ENCODE data around the gene MAST4. TPM values are rescaled to one million over a fixed set of nuclear protein-coding genes. Genes with fewer than 3 reads are reported as not detected.
A peak's percentile ranks its signal among the peaks of the same experiment; 100 is the strongest.

The MAST4 gene
- polyA plus RNA-seq, 1 donor (not counting 4 experiments of a cell fraction or from before 2014, with no cell fraction given): 19.8 TPM

DNA sequence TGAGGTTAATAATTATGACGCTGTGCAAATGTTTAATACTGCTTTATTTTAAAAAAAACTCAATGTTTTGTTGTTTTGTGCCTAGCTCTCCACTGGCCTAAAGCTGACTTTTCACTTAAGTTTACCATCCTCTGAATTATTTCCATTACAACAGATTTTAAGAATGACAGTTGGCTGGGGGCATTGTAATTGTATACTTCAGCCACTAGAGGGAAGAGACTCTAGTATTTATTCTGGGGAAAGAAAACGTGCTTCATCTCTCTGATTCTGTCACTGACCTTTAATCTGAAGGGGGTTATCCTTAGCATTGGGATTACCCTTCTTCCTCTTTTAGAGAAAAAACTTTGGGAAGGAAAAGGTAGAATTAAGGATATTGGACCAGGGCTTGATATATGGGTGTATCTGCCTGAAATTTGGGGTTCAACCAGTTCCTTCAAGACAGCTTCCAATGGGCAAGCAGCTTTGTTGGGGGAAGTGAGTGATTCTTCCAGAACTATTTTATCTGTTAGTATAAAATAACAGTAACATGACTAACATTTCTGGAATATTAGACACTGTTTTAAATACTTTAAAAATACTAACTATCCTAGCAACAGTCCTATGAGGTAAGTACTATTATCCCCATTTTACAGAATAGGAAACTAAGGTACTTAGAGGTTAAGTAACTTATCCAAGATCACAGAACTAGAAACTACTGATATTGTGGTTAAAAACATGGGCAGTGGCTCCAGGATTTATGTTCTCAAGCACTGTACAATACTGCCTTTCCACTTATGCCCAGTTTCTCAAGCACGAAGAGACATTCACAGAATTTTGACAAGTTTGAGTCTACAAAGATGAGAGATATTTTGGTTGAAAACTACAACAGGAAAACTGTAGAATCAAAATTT is 392.0 kb downstream of the MAST4 start:
- no peaks in the 10 kb centered on the region for H3K79me2 ChIP-seq (ENCODE audit: control insufficient read depth, insufficient read depth, low read length)
- H3K4me1 ChIP-seq (ENCODE audit: control insufficient read depth, extremely low read depth, insufficient read depth, low read length): peaks cover 36% of the 10 kb centered on the region
- no peaks in the 10 kb centered on the region for H3K27me3 ChIP-seq (ENCODE audit: control insufficient read depth, extremely low read depth, insufficient read depth, low read length)
- DNase-seq (ENCODE audit: low read depth, low spot score) (no peak), FAIRE-seq (peak; percentile 73)
- TF ChIP-seq EZH2 (IDR thresholded peaks at IDR 0.05; ENCODE audit: low read length): no peak
- TF ChIP-seq CTCF (optimal IDR thresholded peaks at IDR 0.05 in 1 of 3, IDR thresholded peaks at IDR 0.05 in 1 of 3, conservative IDR thresholded peaks at IDR 0.05 in 1 of 3; ENCODE audit: extremely low read depth in 1 of 3, insufficient read depth in 2 of 3, low read length in 3 of 3): peak in 2 of 3 experiments; percentile 66 to 73
- no peaks in the 10 kb centered on the region for H3K9me1 ChIP-seq (ENCODE audit: control insufficient read depth, extremely low read depth, insufficient read depth, low read length)
- no peak overlapping the region for H3K27ac ChIP-seq (ENCODE audit: control insufficient read depth, insufficient read depth, low read length)
- H2AFZ ChIP-seq (ENCODE audit: control insufficient read depth, low read length): no peak overlapping the region
- H3K9ac ChIP-seq (ENCODE audit: control insufficient read depth, extremely low read depth, insufficient read depth, low read length): no peak overlapping the region
- no peak overlapping the region for H3K4me3 ChIP-seq (ENCODE audit: control insufficient read depth in 2 of 3, extremely low read depth in 1 of 3, insufficient read depth in 2 of 3, low read depth in 1 of 3, low read length in 3 of 3)
- no peak overlapping the region for H3K4me2 ChIP-seq (ENCODE audit: control insufficient read depth, extremely low read depth, insufficient read depth, low read depth, low read length)
- dilution Hi-C loops (cut with MboI; ENCODE audit: extremely low pct_ligation_motif_present, low sequenced_read_pairs): no loop called here
- no peaks in the 10 kb centered on the region for H3K36me3 ChIP-seq (ENCODE audit: control insufficient read depth in 2 of 2, extremely low read depth in 1 of 2, insufficient read depth in 2 of 2, low read length in 2 of 2)
- no peaks in the 10 kb centered on the region for H3K9me3 ChIP-seq (ENCODE audit: control insufficient read depth, low read depth, low read length)
- H4K20me1 ChIP-seq (ENCODE audit: control insufficient read depth, extremely low read depth, insufficient read depth, low read length): no peaks in the 10 kb centered on the region

GRCh38 chr5:66989286-66989685 is 393.1 kb downstream of the MAST4 start:
- H3K27ac ChIP-seq (ENCODE audit: control insufficient read depth, insufficient read depth, low read length): peak overlapping the region; percentile 76
- H3K4me2 ChIP-seq (ENCODE audit: control insufficient read depth, extremely low read depth, insufficient read depth, low read depth, low read length): peak overlapping the region; percentile 69
- no peak overlapping the region for H2AFZ ChIP-seq (ENCODE audit: control insufficient read depth, low read length)
- peak overlapping the region in 2 of 3 experiments; percentile 4 to 23 for H3K4me3 ChIP-seq (ENCODE audit: control insufficient read depth in 2 of 3, extremely low read depth in 1 of 3, insufficient read depth in 2 of 3, low read depth in 1 of 3, low read length in 3 of 3)
- no peaks in the 10 kb centered on the region for H3K9me1 ChIP-seq (ENCODE audit: control insufficient read depth, extremely low read depth, insufficient read depth, low read length)
- no peaks in the 10 kb centered on the region for H3K9me3 ChIP-seq (ENCODE audit: control insufficient read depth, low read depth, low read length)
- dilution Hi-C loops (cut with MboI; ENCODE audit: extremely low pct_ligation_motif_present, low sequenced_read_pairs): no loop called here
- DNase-seq (ENCODE audit: low read depth, low spot score) (no peak), FAIRE-seq (peak; percentile 95)
- TF ChIP-seq CTCF (optimal IDR thresholded peaks at IDR 0.05 in 1 of 3, IDR thresholded peaks at IDR 0.05 in 1 of 3, conservative IDR thresholded peaks at IDR 0.05 in 1 of 3; ENCODE audit: extremely low read depth in 1 of 3, insufficient read depth in 2 of 3, low read length in 3 of 3): no peak
- TF ChIP-seq EZH2 (IDR thresholded peaks at IDR 0.05; ENCODE audit: low read length): no peak
- H3K36me3 ChIP-seq (ENCODE audit: control insufficient read depth in 2 of 2, extremely low read depth in 1 of 2, insufficient read depth in 2 of 2, low read length in 2 of 2): no peaks in the 10 kb centered on the region
- peaks cover 41% of the 10 kb centered on the region for H3K4me1 ChIP-seq (ENCODE audit: control insufficient read depth, extremely low read depth, insufficient read depth, low read length)
- no peaks in the 10 kb centered on the region for H4K20me1 ChIP-seq (ENCODE audit: control insufficient read depth, extremely low read depth, insufficient read depth, low read length)
- H3K79me2 ChIP-seq (ENCODE audit: control insufficient read depth, insufficient read depth, low read length): no peaks in the 10 kb centered on the region
- H3K9ac ChIP-seq (ENCODE audit: control insufficient read depth, extremely low read depth, insufficient read depth, low read length): peak overlapping the region; percentile 39
- H3K27me3 ChIP-seq (ENCODE audit: control insufficient read depth, extremely low read depth, insufficient read depth, low read length): no peaks in the 10 kb centered on the region

Measured in keratinocyte (primary cell).